Mucosa of gallbladder (tissue), 1 donor: ENCODE measurements around the gene UPF3A. TPM values are rescaled to one million over a fixed set of nuclear protein-coding genes. Genes with fewer than 3 reads are reported as not detected.
"Not testable (repeated sequence)": the region's sequence is repeated elsewhere in the genome, so short reads cannot be mapped to it uniquely, and the experiment has no call there.

Source experiments
- DNase-seq: peaks from one replicate; pipeline ENCODE4 v3.0.0-alpha.2; 2020; ENCODE audit warnings: low spot score
- total RNA-seq: library from RNA; stranded (reverse); gene quantifications from one replicate; pipeline ENCODE4 v1.2.1, GENCODE V29; 2021
- donor health status: DM: no; HTN: no; CAD: no.

UPF3A gene
- total RNA-seq, 1 donor from 2014 or later, result 34.2 TPM

DNA sequence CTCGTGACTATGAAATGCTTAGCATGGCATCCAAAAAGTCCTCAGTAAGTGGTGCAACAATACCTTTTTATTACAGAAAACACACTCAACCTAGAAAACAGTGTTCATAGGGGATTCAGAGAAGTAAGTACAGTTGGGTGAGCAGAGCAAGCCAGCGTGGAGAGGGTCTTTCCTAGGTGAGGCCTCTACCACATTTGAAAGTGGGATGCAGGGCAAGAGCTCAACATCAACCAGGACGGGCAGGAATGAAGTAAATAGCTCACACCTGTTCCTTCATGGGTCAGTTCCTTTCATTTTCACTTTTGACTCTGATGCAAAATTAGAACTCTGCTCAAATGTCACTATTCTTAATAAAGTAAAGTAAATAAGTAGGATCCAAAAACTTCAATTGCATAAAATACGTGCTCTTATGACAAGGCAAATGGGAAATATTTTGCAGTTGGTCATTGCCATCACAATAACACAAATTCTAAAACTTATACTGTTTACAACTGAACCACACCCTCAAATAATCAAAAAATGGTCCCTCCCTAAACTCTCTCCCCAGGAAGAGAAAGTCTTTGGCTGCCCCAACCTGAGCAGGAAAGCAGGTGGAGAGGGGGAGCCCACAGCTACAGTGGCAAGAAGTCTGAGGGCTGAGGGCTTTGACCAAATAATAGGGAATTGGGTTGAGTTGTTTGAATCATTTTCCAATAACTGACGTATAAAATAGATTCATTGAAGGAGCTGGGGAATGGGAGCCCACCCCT is 53.1 kb downstream of the UPF3A start:
- no peak for DNase-seq

DNA sequence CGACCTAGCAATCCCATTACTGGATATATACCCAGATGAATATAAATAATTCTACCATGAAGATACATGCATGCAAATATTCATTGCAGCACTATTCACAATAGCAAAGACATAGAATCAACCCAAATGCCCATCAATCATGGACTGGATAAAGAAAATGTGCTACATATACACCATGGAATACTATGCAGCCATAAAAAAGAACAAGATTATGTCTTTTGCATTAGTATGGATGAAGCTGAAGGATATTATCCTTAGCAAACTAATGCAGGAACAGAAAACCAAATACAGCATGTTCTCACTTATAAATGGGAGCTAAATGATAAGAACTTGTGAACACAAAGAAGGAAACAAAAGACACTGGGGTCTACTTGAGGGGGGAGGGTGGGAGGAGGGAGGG is 55.1 kb downstream of the UPF3A start:
- DNase-seq, result not testable (repeated sequence)

DNA sequence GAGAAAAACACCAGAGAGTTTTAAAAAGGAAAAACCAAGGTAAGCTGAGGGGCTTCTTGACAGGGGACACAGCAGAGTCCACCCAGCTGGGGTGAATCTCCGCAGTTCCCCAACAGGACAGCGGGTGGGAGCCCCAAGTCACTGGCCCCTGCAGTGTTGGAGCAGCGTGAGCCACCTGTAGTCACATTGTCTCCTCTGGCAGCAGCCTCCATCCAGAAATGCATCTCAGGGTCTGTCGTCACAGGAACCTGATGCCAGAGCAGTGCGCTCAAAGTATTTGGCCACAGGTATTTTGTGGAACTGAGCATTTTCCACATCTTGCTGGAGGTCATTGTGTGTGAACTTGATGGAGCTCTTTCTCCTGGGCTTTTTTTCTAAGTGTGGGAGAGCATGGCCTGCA is 57.6 kb downstream of the UPF3A start:
- no peak for DNase-seq

DNA sequence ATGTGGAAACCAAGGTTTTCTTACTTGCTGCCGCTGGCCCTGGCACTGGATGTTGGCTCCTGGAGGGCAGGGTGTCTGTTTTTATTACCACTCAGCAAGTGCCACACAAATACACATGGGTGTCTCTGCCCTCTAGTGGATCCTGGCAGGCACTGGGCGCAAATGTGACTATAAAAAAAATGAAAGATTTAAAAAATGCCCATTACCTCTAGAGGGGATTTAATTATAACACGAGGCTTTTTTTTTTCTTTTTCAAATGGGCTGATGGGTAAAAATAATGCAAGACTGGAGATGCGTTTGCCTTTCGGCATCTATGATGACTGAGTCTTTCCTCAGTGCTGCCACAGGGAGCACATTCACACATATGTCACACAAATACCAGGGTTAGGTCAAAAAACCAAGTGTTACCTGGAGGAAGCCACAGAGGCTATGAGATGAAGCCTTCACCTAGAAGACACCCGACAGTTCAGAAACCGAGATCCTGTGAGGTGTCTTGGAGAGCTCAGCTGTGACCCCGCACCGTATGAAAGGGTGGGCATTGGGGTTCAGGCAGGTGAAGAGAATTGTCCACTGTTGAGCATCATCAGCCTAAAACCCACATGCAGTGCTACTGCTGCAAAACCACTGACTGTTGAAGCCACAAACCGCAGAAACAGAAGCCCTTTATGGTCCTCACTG is 58.6 kb downstream of the UPF3A start:
- peak; percentile 21 for DNase-seq

DNA sequence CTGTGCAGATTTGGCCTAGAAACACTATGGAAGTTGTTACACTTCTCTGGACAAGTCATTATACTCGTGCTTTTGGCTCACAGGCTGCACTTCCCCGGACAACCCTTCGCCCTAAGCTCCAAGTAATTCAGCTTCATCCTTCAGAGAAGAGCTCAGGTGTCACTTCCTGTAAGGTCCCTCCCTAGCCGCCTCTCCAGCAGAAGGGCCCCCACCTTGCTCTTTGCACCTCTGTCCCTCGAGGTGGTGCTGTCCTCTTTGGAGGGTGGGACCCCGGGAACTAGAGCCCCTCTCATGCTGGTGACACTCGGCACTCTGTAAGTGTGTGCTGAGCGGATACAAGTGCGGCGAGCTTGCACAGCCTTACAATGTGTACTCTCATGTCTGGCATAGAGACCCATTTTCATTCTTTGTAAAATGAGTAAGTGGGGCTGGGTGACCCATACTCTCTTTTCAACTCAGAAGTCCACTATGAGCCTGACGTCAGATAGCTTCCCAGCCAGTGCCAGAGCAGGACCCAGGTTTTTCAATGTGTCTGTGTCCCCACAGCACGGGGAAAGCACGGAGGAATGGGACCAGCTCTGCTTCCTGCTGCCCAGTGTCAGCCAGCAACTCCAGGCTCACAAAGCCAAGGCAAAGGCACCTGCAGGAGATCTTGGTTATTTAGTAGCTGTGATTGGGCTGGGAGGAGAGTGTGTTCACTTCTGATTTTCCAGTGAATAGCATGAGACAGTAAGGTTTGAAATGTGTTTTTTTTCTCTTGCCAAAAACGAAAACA is 59.8 kb downstream of the UPF3A start:
- no peak for DNase-seq

DNA sequence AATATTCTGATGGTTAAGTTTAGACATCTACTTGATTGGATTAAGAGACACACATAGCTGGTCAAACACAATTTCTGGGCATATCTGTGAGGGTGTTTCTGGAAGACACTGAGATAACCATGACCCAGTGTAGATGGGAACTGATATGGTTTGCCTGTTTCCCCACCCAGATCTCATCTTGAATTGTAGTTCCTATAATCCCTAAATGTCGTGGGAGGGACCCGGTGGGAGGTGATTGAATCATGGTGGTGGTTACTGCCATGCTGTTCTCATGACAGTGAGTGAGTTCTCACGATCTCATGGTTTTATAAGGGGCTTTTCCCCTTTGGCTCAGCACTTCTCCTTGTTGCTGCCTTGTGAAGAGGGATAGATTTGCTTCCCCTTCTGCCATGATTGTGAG is 65.9 kb downstream of the UPF3A start:
- not testable (repeated sequence) for DNase-seq

DNA sequence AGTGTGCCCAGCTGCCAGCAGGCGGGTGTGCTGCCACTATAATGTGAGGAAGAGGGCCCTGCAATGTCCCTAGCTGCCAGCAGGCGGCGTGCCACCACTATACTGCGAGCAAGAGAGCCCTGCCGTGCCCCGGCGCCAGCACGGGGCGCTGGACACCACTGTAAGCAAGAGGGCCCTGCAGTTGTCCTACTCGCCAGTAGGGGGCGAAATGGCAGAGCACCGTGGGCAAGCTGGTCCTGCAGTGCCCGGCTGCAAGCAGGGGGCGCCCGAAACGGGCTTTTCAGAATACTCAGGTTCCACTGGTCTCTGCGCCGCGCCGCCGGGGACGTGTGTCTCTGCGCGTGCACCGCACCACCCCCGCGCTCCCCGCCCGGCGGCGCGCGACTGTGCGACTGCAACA is 71.4 kb downstream of the UPF3A start:
- not testable (repeated sequence) for DNase-seq

DNA sequence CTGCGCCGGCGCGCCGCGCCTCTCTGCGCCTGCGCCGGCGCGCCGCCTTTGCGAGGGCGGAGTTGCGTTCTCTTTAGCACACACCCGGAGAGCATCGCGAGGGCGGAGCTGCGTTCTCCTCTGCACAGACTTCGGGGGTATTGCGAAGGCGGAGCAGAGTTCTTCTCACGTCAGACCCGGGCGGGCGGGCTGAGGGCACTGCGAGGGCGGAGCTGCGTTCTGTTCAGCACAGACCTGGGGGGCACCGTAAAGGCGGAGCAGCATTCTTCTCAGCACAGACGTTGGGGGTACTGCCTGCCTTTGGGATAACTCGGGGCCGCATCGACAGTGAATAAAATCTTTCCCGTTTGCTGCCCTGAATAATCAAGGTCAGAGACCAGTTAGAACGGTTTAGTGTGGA is 72.0 kb downstream of the UPF3A start:
- DNase-seq, result not testable (repeated sequence)

Other genes with a start within 250 kb of the UPF3A start
- 11.7 TPM for gene RASA3, start 149.0 kb upstream of the UPF3A start, total RNA-seq
- not detected for gene CFAP97D2, start 102.3 kb upstream of the UPF3A start, total RNA-seq
- gene CDC16, start 46.7 kb upstream of the UPF3A start, total RNA-seq, result 54.2 TPM
- gene CHAMP1, start 32.9 kb downstream of the UPF3A start, total RNA-seq, result 17.7 TPM